PFSK-1 (cell line): ENCODE data around the gene BLACAT1.

Experiments used
- POLR2AphosphoS5 ChIP-seq: IDR thresholded peaks from 2 replicates; pipeline ENCODE4 v1.6.1; 2012; ENCODE audit warnings: low read depth, mild to moderate bottlenecking, control low read depth, low read length, moderate library complexity
- REST ChIP-seq, 2 experiments: IDR thresholded peaks; 2 replicates each; pipeline versions ENCODE4 v1.6.1 to v1.8.0; 2011 to 2012; ENCODE audit warnings: low read depth in 2 of 2, low read length in 2 of 2, control low read depth in 1 of 2, inconsistent platforms in 1 of 2, mild to moderate bottlenecking in 1 of 2, moderate library complexity in 1 of 2; ENCODE audit not compliant: insufficient read depth in 1 of 2

DNA sequence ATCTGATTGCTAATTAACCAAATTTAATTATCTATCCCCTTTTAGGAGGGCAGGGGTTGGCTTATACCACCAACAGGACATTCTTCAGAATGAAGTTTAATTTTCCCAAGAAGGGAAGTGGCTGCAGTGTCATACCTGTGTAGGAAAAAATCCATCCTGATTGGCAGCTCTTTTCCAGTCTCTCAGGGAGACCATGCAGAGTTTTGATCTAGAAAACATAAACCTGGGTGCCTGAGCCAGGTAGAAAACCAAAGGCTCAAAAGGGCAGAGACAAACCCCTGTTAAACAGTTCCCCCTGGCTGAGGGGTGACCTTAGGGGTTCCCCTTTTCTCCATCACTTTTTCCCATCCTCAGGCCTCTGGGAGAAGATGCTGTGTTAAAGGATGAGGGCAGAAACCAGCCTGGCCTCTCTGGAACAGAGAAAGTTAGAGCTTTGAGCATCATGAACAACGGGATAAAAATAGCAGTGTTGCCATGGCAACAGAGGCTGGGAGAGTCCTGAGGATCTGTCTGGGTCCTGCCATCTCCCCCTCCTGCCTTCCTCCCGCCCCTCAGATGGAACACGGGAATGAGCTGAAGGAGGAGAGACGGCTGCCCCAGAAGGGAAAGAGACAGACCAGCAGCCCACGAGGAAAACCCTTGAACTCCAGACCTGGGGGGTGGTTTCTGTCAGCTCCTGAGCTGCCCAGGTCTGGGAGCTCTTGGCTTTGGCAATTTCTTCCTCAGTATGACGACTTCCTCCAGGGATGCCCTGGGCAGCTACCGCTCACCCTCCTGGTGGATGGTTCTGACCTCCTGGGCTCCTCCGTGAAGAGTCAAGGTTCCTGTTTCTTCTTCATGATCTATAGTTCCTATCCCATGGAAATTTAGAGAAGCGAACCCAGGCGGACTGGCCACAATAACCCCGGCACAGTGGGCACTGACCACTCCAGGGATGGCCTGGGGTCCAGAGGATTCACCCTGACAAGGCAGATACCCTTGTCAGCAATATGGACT lies 20.0 kb downstream of the BLACAT1 start:
- TF ChIP-seq REST (IDR thresholded peaks at IDR 0.05; ENCODE audit: insufficient read depth in 1 of 2, low read depth in 2 of 2, low read length in 2 of 2) (no peak), POLR2AphosphoS5 (no peak)
